Activated CD8-positive, alpha-beta T cell treated with anti-CD3 and anti-CD28 coated beads for 36 hours (primary cell): ENCODE data around the gene GLIPR1L2. TPM values are rescaled to one million over a fixed set of nuclear protein-coding genes. Genes with fewer than 3 reads are reported as not detected.
"Not testable (repeated sequence)": the region's sequence is repeated elsewhere in the genome, so short reads cannot be mapped to it uniquely, and the experiment has no call there.

Experiments
- ATAC-seq: fragments of 200-7000 bp; cut with Tn5 transposase; one replicate; pipeline ENCODE4 v1.10.0; 2021; ENCODE audit warnings: mild to moderate bottlenecking, moderate library complexity
- CTCF ChIA-PET: fragments of 350-600 bp; sonication (Branson Sonifier 250); formaldehyde crosslinking; loops from one replicate; lab custom pipeline; 2021; ENCODE audit warnings: antibody characterized with exemption; lab: Charles Lee
- POLR2A ChIA-PET: fragments of 350-600 bp; sonication (Branson Sonifier 250); formaldehyde crosslinking; loops from one replicate; lab custom pipeline; 2021; ENCODE audit warnings: antibody characterized with exemption; lab: Charles Lee
- DNase-seq: peaks from one replicate; pipeline ENCODE4 v3.0.0-alpha.2; 2020
- H3K27ac Mint-ChIP-seq: one replicate; pipeline ENCODE4 v1.8.0; 2021; ENCODE audit warnings: mild to moderate bottlenecking, mixed read lengths
- H3K27me3 Mint-ChIP-seq: one replicate; pipeline ENCODE4 v1.8.0; 2021; ENCODE audit warnings: mixed read lengths
- H3K36me3 Mint-ChIP-seq: one replicate; pipeline ENCODE4 v1.8.0; 2021; ENCODE audit warnings: low read depth, mixed read lengths
- H3K4me1 Mint-ChIP-seq: one replicate; pipeline ENCODE4 v1.8.0; 2021; ENCODE audit warnings: low read depth, mixed read lengths
- H3K4me3 Mint-ChIP-seq: one replicate; pipeline ENCODE4 v1.8.0; 2021; ENCODE audit warnings: mild to moderate bottlenecking, moderate library complexity, mixed read lengths
- H3K9me3 Mint-ChIP-seq: one replicate; pipeline ENCODE4 v1.8.0; 2021; ENCODE audit warnings: mixed read lengths
- intact Hi-C: fragments of 100-400 bp; cut with micrococcal nuclease; formaldehyde crosslinking; loops from one replicate; pipeline ENCODE4 v1.10.0; 2022
- total RNA-seq, 2 experiments: library from RNA; stranded (reverse); gene quantifications; one replicate each; pipeline ENCODE4 v1.2.3, GENCODE V29; 2021
- TF ChIP-seq, protein P1 (sequence below): fragments of 200-600 bp; IDR thresholded peaks from one replicate; pipeline ENCODE4 v1.8.0; 2022; ENCODE audit warnings: antibody characterized with exemption, mild to moderate bottlenecking

GLIPR1L2 gene
- total RNA-seq, 2 experiments from 2014 or later, result 0.27 to 0.43 TPM

GRCh38 chr12:75455839-75456238 is 65.0 kb downstream of the GLIPR1L2 start:
- POLR2A ChIA-PET, result no interaction called here
- intact Hi-C loops, result no loop called here

DNA sequence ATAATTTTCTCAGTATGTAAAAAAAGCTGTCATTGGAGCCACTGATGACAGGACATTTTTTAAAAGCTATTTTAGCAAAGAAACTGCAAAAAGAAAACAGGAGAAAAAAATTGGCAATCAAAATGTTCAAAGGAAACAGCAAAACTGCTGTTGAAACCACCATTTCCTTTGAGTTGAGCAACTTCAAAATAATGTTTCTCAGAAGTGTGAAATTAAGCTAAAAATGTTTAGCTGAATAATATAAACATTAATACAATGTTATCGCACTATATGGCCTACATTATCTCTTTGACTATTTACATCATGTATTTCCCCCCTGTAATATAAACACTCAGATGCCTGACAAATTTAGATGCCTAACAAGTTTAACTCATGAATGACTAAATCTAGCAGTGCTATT is 66.3 kb downstream of the GLIPR1L2 start:
- POLR2A ChIA-PET, result interaction anchor here (1.3 kb wide), 1 partner anchor 32 kb away, joined by 4 read pairs; no protein-coding TSS in a partner anchor
- peaks cover 23% of the 10 kb centered on the region for H3K4me1 Mint-ChIP-seq
- no peak overlapping the region for H3K4me3 Mint-ChIP-seq
- peaks cover 4% of the 10 kb centered on the region for H3K36me3 Mint-ChIP-seq
- H3K27me3 Mint-ChIP-seq, result no peaks in the 10 kb centered on the region
- intact Hi-C loops, result no loop called here
- H3K9me3 Mint-ChIP-seq, result peaks cover 7% of the 10 kb centered on the region
- no peak overlapping the region for H3K27ac Mint-ChIP-seq
- TF ChIP-seq, protein P1, sequence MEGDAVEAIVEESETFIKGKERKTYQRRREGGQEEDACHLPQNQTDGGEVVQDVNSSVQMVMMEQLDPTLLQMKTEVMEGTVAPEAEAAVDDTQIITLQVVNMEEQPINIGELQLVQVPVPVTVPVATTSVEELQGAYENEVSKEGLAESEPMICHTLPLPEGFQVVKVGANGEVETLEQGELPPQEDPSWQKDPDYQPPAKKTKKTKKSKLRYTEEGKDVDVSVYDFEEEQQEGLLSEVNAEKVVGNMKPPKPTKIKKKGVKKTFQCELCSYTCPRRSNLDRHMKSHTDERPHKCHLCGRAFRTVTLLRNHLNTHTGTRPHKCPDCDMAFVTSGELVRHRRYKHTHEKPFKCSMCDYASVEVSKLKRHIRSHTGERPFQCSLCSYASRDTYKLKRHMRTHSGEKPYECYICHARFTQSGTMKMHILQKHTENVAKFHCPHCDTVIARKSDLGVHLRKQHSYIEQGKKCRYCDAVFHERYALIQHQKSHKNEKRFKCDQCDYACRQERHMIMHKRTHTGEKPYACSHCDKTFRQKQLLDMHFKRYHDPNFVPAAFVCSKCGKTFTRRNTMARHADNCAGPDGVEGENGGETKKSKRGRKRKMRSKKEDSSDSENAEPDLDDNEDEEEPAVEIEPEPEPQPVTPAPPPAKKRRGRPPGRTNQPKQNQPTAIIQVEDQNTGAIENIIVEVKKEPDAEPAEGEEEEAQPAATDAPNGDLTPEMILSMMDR, result no peak
- DNase-seq (no peak), ATAC-seq (no peak)
- CTCF ChIA-PET, result interaction anchor here (0.6 to 1.8 kb wide), 3 partner anchors 9 to 37 kb away, joined by 3 to 4 read pairs (median 3); no protein-coding TSS in a partner anchor

More at GRCh38 chr12:75455839-75456238, 65.0 kb downstream of the GLIPR1L2 start:
- ATAC-seq, result no peak
- TF ChIP-seq, protein P1, result no peak
- no peak for DNase-seq
- Mint-ChIP-seq H3K27ac (no peak overlapping the region), H3K9me3 (peaks cover 7% of the 10 kb centered on the region), H3K36me3 (peaks cover 4% of the 10 kb centered on the region), H3K4me3 (no peak overlapping the region), H3K4me1 (peaks cover 23% of the 10 kb centered on the region), H3K27me3 (no peaks in the 10 kb centered on the region)
- CTCF ChIA-PET, result interaction anchor here (1.3 to 2.2 kb wide), 4 partner anchors 9 to 122 kb away, joined by 3 to 7 read pairs (median 4); partner anchors contain the start of gene GLIPR1L2

DNA sequence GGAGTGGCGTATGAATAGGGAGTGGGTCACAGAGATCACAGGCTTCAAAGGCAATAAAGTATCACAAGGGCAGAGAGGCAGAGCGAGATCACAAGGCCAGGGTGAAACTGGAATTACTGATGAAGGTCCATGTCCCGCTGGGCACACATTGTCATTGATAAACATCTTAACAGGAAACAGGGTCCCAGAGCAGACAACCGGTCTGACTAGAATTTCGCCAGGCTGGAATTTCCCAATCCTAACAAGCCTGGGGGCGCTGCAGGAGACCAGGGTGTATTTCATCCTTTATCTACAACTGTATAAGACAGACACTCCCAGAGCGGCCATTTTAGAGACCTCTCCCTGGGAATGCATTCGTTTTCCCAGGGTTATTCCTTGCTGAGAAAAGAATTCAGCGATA is 67.0 kb downstream of the GLIPR1L2 start:
- POLR2A ChIA-PET, result interaction anchor here (1.3 kb wide), 1 partner anchor 31 kb away, joined by 4 read pairs; no protein-coding TSS in a partner anchor
- CTCF ChIA-PET, H3K36me3 Mint-ChIP-seq, H3K27me3 Mint-ChIP-seq, H3K9me3 Mint-ChIP-seq, ATAC-seq, H3K4me3 Mint-ChIP-seq, intact Hi-C loops, H3K27ac Mint-ChIP-seq, DNase-seq: not testable (repeated sequence)
- H3K4me1 Mint-ChIP-seq, result peaks cover 23% of the 10 kb centered on the region

DNA sequence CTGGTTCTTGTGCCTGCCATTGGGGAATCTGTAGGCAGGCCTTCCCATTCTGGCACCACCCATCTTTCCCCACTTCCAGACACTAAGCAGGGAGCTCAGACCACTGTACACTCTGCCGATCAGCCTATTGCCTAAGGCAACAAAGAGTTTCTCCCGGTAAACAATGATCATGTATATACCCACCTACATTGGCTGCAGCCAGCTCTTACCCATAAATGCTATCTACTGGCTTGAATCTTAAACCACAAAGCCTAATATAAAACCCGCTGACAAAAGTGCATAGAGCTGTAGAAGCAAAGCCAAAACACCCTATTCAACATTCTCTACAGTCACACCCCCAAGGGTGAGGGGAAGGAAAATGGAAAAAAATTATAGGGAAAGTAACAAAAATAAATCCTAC is 68.9 kb downstream of the GLIPR1L2 start:
- ChIA-PET POLR2A (interaction anchor here (1.2 kb wide), 1 partner anchor 12 kb away, joined by 3 read pairs; no protein-coding TSS in a partner anchor), CTCF (interaction anchor here (1.0 to 1.1 kb wide), 2 partner anchors 9 to 66 kb away, joined by 3 to 4 read pairs; no protein-coding TSS in a partner anchor)
- H3K27me3 Mint-ChIP-seq, result no peaks in the 10 kb centered on the region
- intact Hi-C loops, result no loop called here
- DNase-seq, result no peak
- H3K9me3 Mint-ChIP-seq, result peaks cover 7% of the 10 kb centered on the region
- H3K27ac Mint-ChIP-seq, result no peak overlapping the region
- no peak overlapping the region for H3K4me3 Mint-ChIP-seq
- peaks cover 4% of the 10 kb centered on the region for H3K36me3 Mint-ChIP-seq
- H3K4me1 Mint-ChIP-seq, result peaks cover 23% of the 10 kb centered on the region
- TF ChIP-seq, protein P1, result no peak
- no peak for ATAC-seq

DNA sequence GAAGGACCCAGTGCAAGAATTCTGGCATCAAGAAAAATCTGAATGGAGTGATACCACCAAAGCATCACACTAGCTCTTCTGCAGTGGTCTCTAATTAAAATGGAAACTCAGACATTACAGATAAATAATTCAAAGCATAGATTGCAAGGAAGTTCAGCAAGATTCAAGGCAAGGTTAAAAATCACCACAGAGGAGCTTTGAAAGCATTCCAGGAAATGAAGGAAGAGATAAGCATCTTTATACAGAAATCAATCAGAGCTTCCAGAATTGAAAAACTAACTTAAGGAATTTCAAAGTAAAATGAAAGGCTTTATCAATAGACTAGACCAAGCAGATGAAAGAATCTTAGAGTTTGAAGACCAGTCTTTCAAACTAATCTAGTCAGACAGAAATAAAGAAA is 69.3 kb downstream of the GLIPR1L2 start:
- CTCF ChIA-PET, result interaction anchor here (1.0 to 1.8 kb wide), 4 partner anchors 9 to 66 kb away, joined by 3 to 7 read pairs (median 4); partner anchors contain the start of gene GLIPR1
- POLR2A ChIA-PET, result interaction anchor here (1.2 kb wide), 1 partner anchor 11 kb away, joined by 3 read pairs; no protein-coding TSS in a partner anchor
- no peak overlapping the region for H3K27ac Mint-ChIP-seq
- ATAC-seq (no peak), DNase-seq (no peak)
- intact Hi-C loops, result no loop called here
- no peak overlapping the region for H3K4me3 Mint-ChIP-seq
- TF ChIP-seq, protein P1, result no peak
- H3K9me3 Mint-ChIP-seq, result peaks cover 7% of the 10 kb centered on the region
- H3K27me3 Mint-ChIP-seq, result no peaks in the 10 kb centered on the region
- H3K36me3 Mint-ChIP-seq, result peaks cover 4% of the 10 kb centered on the region
- peaks cover 23% of the 10 kb centered on the region for H3K4me1 Mint-ChIP-seq
